Mesothelial cell of epicardium (in vitro differentiated cells): Measurements from ENCODE around the gene TLE4. TPM values are rescaled to one million over a fixed set of nuclear protein-coding genes. Genes with fewer than 3 reads are reported as not detected.
"Not testable (repeated sequence)": the region's sequence is repeated elsewhere in the genome, so short reads cannot be mapped to it uniquely, and the experiment has no call there.

Experiments used
- DNase-seq, 2 experiments: peaks; one replicate each; pipeline ENCODE4 v3.0.0; 2021; ENCODE audit warnings: low spot score in 2 of 2; ENCODE audit not compliant: unreplicated experiment in 2 of 2
- H3K27ac Mint-ChIP-seq: 2 replicates; pipeline ENCODE4 v1.8.0; 2021; ENCODE audit warnings: mixed read lengths
- H3K27me3 Mint-ChIP-seq: 2 replicates; pipeline ENCODE4 v1.8.0; 2021; ENCODE audit warnings: low read depth, mixed read lengths
- H3K36me3 Mint-ChIP-seq: 2 replicates; pipeline ENCODE4 v1.8.0; 2021; ENCODE audit warnings: mixed read lengths
- H3K4me1 Mint-ChIP-seq: 2 replicates; pipeline ENCODE4 v1.8.0; 2021; ENCODE audit warnings: mixed read lengths
- H3K4me3 Mint-ChIP-seq: 2 replicates; pipeline ENCODE4 v1.8.0; 2021; ENCODE audit warnings: mild to moderate bottlenecking, moderate library complexity, mixed read lengths
- H3K9me3 Mint-ChIP-seq: 2 replicates; pipeline ENCODE4 v1.8.0; 2021; ENCODE audit warnings: mixed read lengths
- CTCF ChIP-seq: fragments of 200-600 bp; sonication (generic); IDR thresholded peaks from one replicate; pipeline ENCODE4 v1.5.0; 2021; ENCODE audit warnings: antibody characterized with exemption; ENCODE audit not compliant: unreplicated experiment
- total RNA-seq: library from RNA; stranded (reverse); gene quantifications from 3 replicates; pipeline ENCODE4 v1.2.1, GENCODE V29; 2021

The TLE4 gene
- total RNA-seq, 1 donor from 2014 or later: 63.6 TPM

GRCh38 chr9:79652598-79652997 lies 80.8 kb downstream of the TLE4 start:
- peaks cover 13% of the 10 kb centered on the region for H3K36me3 Mint-ChIP-seq
- no peak overlapping the region for H3K27ac Mint-ChIP-seq
- no peaks in the 10 kb centered on the region for H3K9me3 Mint-ChIP-seq
- H3K4me1 Mint-ChIP-seq: peaks cover 12% of the 10 kb centered on the region
- no peak overlapping the region for H3K4me3 Mint-ChIP-seq
- H3K27me3 Mint-ChIP-seq: no peaks in the 10 kb centered on the region
- TF ChIP-seq CTCF: no peak
- DNase-seq: no peak

GRCh38 chr9:79654591-79655382 lies 83.0 kb downstream of the TLE4 start:
- Mint-ChIP-seq H3K36me3 (peaks cover 16% of the 10 kb centered on the region), H3K4me1 (peaks cover 12% of the 10 kb centered on the region)
- not testable (repeated sequence) for DNase-seq, H3K27ac Mint-ChIP-seq, H3K4me3 Mint-ChIP-seq, H3K9me3 Mint-ChIP-seq, H3K27me3 Mint-ChIP-seq

- no peak for TF ChIP-seq CTCF
- Mint-ChIP-seq H3K27ac (no peak overlapping the region), H3K27me3 (no peaks in the 10 kb centered on the region), H3K36me3 (peaks cover 15% of the 10 kb centered on the region), H3K4me3 (no peak overlapping the region), H3K9me3 (no peaks in the 10 kb centered on the region), H3K4me1 (peaks cover 9% of the 10 kb centered on the region)
- no peak for DNase-seq
Observed at GRCh38 chr9:79655551-79655950, 83.8 kb downstream of the TLE4 start.

GRCh38 chr9:79656169-79656568 lies 84.4 kb downstream of the TLE4 start:
- peaks cover 10% of the 10 kb centered on the region for H3K4me1 Mint-ChIP-seq
- no peaks in the 10 kb centered on the region for H3K27me3 Mint-ChIP-seq
- no peak for DNase-seq
- H3K36me3 Mint-ChIP-seq: peaks cover 14% of the 10 kb centered on the region
- no peak for TF ChIP-seq CTCF
- no peaks in the 10 kb centered on the region for H3K9me3 Mint-ChIP-seq
- H3K27ac Mint-ChIP-seq: no peak overlapping the region
- H3K4me3 Mint-ChIP-seq: no peak overlapping the region

GRCh38 chr9:79657891-79658290 lies 86.1 kb downstream of the TLE4 start:
- TF ChIP-seq CTCF: no peak
- peaks cover 24% of the 10 kb centered on the region for H3K4me1 Mint-ChIP-seq

GRCh38 chr9:79658926-79659325 lies 87.2 kb downstream of the TLE4 start:
- H3K9me3 Mint-ChIP-seq: no peaks in the 10 kb centered on the region
- peaks cover 25% of the 10 kb centered on the region for H3K4me1 Mint-ChIP-seq
- no peak for TF ChIP-seq CTCF
- no peaks in the 10 kb centered on the region for H3K27me3 Mint-ChIP-seq
- peaks cover 11% of the 10 kb centered on the region for H3K36me3 Mint-ChIP-seq
- no peak overlapping the region for H3K27ac Mint-ChIP-seq
- DNase-seq: no peak
- H3K4me3 Mint-ChIP-seq: no peak overlapping the region

More at GRCh38 chr9:79657891-79658290, 86.1 kb downstream of the TLE4 start:
- no peaks in the 10 kb centered on the region for H3K27me3 Mint-ChIP-seq
- H3K9me3 Mint-ChIP-seq: no peaks in the 10 kb centered on the region
- no peak overlapping the region for H3K4me3 Mint-ChIP-seq
- H3K36me3 Mint-ChIP-seq: peaks cover 14% of the 10 kb centered on the region
- H3K27ac Mint-ChIP-seq: no peak overlapping the region
- DNase-seq: no peak
